HG02970 (cell line): ENCODE data around the gene QPRT.
A peak's percentile ranks its signal among the peaks of the same experiment; 100 is the strongest.
"Not testable (repeated sequence)": the region's sequence is repeated elsewhere in the genome, so short reads cannot be mapped to it uniquely, and the experiment has no call there.

ENCODE experiments used
- ATAC-seq: cut with Tn5 transposase; IDR thresholded peaks from one replicate; pipeline ENCODE4 v1.9.1; 2021; ENCODE audit warnings: mild to moderate bottlenecking, moderate library complexity, moderate number of reproducible peaks; ENCODE audit not compliant: unreplicated experiment, low FRiP score

QPRT gene

GRCh38 chr16:29678691-29679267 lies at the start of gene QPRT:
TSS of gene QPRT (plus strand) at chr16:29679180. CDS start at chr16:29679198, 18 bp downstream.
- no peak for ATAC-seq

DNA sequence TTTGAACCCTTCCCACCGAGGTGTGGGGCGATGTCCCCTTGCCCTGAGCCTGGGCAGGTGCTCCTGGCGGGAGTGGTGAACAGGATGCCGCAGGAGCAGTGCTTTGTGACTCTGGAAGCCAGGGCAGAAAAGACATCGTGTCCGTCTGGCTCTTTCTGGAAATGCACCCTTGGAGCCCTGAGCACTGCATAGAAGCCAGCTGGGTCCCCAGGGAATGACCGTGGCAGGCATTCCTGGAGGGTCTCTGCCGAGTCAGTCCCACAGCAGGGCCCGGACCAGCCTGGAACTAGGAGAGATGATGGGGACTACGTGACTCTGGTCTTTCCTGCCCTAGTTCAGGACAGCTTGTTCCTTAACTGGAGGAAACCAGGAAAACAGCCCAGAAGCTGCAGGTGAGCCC lies 49.7 kb upstream of the QPRT start:
- not testable (repeated sequence) for ATAC-seq

GRCh38 chr16:29631658-29632057 lies 47.3 kb upstream of the QPRT start:
- ATAC-seq, result not testable (repeated sequence)

- not testable (repeated sequence) for ATAC-seq
Measured at GRCh38 chr16:29635902-29636301, 43.1 kb upstream of the QPRT start.

DNA sequence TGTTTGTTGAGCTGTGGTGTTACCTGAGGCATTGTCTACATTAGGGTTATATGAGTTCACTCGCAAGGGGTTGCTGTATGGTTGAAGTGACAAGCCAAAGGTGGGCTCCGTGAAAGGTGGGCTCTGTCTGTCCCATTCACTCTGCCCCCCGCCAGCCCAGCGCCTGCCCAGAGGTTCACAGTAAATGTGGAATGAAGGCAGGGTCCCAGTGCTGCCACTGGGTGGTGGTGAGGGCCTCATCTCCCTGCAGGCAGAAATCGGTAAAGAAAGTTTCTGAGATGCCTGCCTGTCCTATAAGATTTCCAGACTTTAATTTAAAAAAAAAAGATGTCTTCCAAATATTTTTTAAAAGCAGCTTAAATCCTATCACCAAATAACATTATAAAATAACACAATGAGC lies 42.6 kb upstream of the QPRT start:
- not testable (repeated sequence) for ATAC-seq

- not testable (repeated sequence) for ATAC-seq
Measured at GRCh38 chr16:29638751-29639150, 40.2 kb upstream of the QPRT start.

DNA sequence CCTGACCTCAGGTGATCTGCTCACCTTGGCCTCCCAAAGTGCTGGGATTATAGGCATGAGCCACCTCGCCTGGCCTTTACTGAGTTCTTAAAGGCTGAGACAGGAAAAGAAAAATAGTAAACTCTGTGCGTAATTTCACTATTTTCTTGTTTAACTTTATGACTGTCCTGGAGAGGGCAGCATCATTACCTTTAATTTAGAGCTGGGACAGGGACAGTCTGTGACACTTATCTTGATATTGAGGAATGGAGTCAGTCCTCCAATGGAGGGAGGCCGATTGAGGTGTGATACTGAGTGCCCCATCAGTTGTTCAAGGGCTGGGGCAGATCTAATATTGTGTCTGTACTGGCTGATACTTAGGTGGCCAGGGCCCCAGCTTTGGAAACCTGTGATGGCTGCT lies 37.4 kb upstream of the QPRT start:
- ATAC-seq, result no peak

GRCh38 chr16:29643596-29643995 lies 35.4 kb upstream of the QPRT start:
- ATAC-seq, result no peak

DNA sequence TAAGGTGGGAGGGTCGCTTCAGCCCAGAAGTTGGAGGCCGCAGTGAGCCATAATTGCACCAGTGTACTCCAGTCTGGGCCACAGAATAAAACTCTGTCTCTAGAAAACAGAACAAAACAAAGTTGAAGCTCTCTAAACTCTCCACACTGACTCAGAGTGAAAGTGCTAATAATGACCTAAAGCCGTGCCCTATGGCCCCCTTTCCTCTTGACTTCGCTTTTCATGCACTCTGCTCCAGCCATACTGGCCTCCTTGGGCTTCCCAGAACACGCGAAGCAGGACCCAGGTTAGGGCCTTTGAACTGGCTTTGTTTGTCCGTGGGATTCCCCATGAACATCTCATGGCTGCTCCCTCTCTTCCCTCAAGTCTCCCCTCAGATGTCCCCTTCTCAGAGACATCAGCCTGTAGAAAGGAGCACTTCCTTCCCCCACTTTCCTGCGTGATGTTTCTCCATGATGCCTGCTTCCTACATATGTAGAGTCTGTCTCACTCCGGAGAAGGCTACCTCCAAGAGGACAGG lies 34.6 kb upstream of the QPRT start:
- ATAC-seq, result peak; percentile 35

DNA sequence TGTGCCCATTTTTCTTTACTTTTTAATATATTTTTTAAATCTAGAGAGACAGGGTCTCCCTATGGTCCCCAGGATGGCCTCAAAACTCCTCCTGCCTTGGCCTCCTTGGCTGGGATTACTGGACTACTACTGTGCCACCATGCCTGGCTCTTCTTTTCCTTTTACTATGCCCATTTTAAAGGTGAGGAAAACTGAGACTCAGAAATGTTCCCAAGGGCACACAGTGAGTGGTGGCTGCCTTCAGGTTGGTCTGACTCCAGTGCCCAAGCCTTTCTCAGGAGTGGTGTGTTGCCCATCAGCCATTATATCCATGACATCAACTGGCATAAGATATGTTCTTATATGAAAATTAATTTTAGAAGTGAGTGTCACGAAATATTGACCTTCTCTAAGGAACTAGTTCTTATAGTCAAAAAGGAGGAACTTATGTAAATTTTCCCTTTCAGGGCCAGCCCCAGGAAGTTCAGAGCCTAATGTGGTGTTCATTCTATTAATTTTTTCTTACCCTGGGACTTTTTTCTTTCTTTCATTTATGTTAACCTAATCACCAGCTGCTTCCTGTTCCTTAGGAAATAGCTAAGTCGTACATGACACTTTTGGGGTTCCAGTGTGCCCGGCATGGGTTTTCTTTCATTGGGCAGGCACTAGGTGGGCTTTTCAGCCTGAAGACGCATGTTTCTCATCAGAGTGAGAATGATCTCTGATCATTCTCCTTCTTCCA lies 33.8 kb upstream of the QPRT start:
- peak; percentile 38 for ATAC-seq

GRCh38 chr16:29645694-29646187 lies 33.2 kb upstream of the QPRT start:
- ATAC-seq, result no peak

GRCh38 chr16:29646947-29647346 lies 32.0 kb upstream of the QPRT start:
- no peak for ATAC-seq

- ATAC-seq, result no peak
Measured at GRCh38 chr16:29649588-29650494, 29.1 kb upstream of the QPRT start.

DNA sequence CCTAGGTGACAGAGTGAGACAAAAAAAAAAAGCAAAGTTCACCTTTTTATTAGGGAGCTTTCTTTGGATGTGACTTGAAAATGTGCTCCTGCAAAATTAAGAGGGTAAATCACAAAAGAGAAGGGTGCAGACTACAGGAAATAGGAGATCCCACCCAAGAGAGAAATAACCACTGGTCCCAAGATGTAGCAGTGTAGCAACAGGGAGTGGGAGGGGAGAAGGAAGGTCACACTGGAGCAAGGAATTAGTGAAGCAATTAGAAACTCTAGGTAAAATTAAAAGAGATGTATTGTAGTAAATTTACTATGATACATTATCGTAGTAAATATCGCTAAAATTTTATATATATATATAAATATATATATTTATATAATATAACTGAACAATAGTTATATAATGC lies 28.2 kb upstream of the QPRT start:
- no peak for ATAC-seq

DNA sequence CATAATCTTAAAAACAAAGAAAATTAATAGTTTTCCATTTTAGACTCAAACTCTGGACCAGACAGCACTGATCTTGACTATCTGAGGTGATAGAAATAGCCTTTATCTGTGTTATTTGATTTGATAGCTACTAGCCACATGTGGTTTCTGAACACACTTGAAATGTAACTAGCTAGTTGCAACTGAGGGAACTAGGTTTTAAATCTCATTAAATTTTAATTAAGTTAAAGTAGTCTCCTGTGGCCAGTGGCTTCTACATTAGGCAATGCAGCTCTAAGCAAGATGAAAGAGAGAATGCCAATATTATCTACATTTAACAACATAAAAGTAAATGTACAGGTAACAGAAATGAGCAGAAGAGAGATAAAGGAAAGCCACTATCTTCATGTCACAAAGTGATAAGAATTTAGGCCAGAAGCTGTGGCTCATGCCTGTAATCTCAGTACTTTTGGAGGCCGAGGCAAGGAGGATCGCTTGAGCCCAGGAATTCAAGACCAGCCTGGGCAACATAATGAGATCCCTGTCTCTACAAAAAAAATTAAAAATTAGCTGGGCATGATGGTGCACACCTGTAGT lies 27.1 kb upstream of the QPRT start:
- no peak for ATAC-seq

- ATAC-seq, result no peak
Measured at GRCh38 chr16:29653471-29653870, 25.5 kb upstream of the QPRT start.

- ATAC-seq, result not testable (repeated sequence)
Measured at GRCh38 chr16:29653890-29654289, 25.1 kb upstream of the QPRT start.

- no peak for ATAC-seq
Measured at GRCh38 chr16:29656688-29657523, 22.1 kb upstream of the QPRT start.

- ATAC-seq, result no peak
Measured at GRCh38 chr16:29658705-29659104, 20.3 kb upstream of the QPRT start.
